H1 (cell line): ENCODE data around the gene SLC25A51. TPM values are rescaled to one million over a fixed set of nuclear protein-coding genes. Genes with fewer than 3 reads are reported as not detected.

Experiments
- POLR2A ChIP-seq, 2 experiments: IDR thresholded peaks; 1 replicate in 1 of 2; 2 replicates in 1 of 2; pipeline ENCODE4 v1.6.1; 2011; ENCODE audit warnings: low read depth in 2 of 2, low read length in 2 of 2, mild to moderate bottlenecking in 2 of 2; ENCODE audit errors: control extremely low read depth in 1 of 2
- SIN3A ChIP-seq, 2 experiments: IDR thresholded peaks in 1 of 2; conservative IDR thresholded peaks in 1 of 2; 2 replicates each; pipeline ENCODE4 v1.6.1; 2011 to 2012; ENCODE audit warnings: low read length in 2 of 2, improper control_type of control experiment in 1 of 2, low read depth in 1 of 2, mild to moderate bottlenecking in 1 of 2
- SIRT6 ChIP-seq: IDR thresholded peaks from one replicate; pipeline ENCODE4 v1.7.1; 2012; ENCODE audit warnings: low read length, inconsistent platforms
- SP4 ChIP-seq: IDR thresholded peaks from 2 replicates; pipeline ENCODE4 v1.6.1; 2012; ENCODE audit warnings: low read length, inconsistent platforms
- polyA plus RNA-seq, 7 experiments: library from polyadenylated mRNA; depleted of rRNA in 3 of 7; stranded (reverse) in 5 of 7; unstranded in 2 of 7; fragments of >200 nt in 5 of 7; fragments of 200-250 nt in 2 of 7; gene quantifications; 1 replicate in 5 of 7; 2 replicates in 1 of 7; 4 replicates in 1 of 7; pipeline versions ENCODE4 v1.2.1 to v1.2.3, GENCODE V29; 2011 to 2013; ENCODE audit warnings: missing spikeins in 2 of 7, mixed read lengths in 2 of 7
- total RNA-seq: library from RNA; stranded (reverse); fragmentation: NEBNext Ultra II Directional; extraction: Animal tissue kit (Norgen Biotek cat#: 25700); gene quantifications from 2 replicates; pipeline ENCODE4 v1.2.1, GENCODE V29; 2021
- TF ChIP-seq, protein P1 (sequence below), 3 experiments: IDR thresholded peaks; 1 replicate in 2 of 3; 2 replicates in 1 of 3; pipeline versions ENCODE4 v1.5.1 to v1.6.1; 2011; ENCODE audit warnings: low read length in 3 of 3, mild to moderate bottlenecking in 3 of 3, inconsistent platforms in 2 of 3, low read depth in 1 of 3, moderate library complexity in 1 of 3; ENCODE audit not compliant: insufficient read depth in 1 of 3; ENCODE audit errors: control extremely low read depth in 1 of 3

The SLC25A51 gene
- total and polyA plus RNA-seq, 2 of the 8 experiments (the other 6 are each of a cell fraction or from before 2014, with no cell fraction given) = 8.0 to 14.5 TPM

DNA sequence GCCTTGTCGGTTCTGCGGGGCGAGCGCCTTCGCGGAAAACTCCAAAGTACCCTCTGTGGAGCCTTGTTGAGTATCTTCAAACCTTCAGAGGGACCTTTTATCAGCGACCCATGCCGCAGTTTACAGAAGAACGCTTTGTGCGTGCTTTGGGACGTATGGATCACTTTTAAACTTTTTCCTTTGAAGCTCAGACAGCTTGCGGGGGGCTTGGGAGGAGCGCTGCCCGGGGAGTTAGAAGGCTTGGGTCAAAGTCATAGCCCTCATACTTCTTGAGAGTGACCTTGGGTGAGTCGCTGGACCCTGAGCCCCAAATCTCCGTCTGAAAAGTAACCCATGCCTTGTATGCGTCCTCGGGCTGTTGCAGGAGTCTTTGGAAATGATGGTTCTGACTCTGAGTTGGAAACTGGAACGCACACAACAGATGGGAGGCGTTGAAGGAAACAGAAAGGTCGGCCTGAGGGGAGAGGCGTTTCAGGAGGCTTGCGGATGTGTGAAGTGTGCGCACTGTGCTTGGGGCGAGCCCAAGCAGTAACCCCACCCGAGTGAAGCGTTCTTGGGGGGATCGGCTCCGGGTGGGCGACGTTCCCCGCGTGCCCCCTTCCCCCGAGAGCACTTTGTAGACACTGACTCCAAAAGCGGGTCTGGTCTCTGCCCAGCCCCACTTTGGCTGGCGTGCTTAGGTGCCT, 661 bp upstream of the SLC25A51 start (continued):
- TF ChIP-seq, protein P1, sequence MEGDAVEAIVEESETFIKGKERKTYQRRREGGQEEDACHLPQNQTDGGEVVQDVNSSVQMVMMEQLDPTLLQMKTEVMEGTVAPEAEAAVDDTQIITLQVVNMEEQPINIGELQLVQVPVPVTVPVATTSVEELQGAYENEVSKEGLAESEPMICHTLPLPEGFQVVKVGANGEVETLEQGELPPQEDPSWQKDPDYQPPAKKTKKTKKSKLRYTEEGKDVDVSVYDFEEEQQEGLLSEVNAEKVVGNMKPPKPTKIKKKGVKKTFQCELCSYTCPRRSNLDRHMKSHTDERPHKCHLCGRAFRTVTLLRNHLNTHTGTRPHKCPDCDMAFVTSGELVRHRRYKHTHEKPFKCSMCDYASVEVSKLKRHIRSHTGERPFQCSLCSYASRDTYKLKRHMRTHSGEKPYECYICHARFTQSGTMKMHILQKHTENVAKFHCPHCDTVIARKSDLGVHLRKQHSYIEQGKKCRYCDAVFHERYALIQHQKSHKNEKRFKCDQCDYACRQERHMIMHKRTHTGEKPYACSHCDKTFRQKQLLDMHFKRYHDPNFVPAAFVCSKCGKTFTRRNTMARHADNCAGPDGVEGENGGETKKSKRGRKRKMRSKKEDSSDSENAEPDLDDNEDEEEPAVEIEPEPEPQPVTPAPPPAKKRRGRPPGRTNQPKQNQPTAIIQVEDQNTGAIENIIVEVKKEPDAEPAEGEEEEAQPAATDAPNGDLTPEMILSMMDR (IDR thresholded peaks at IDR 0.05; ENCODE audit: control extremely low read depth in 1 of 3, insufficient read depth in 1 of 3, low read depth in 1 of 3, low read length in 3 of 3) = no peak
- TF ChIP-seq SIN3A (conservative IDR thresholded peaks at IDR 0.05 in 1 of 2, IDR thresholded peaks at IDR 0.05 in 1 of 2; ENCODE audit: low read depth in 1 of 2, low read length in 2 of 2) (no peak), SIRT6 (no peak), POLR2A (IDR thresholded peaks at IDR 0.05; ENCODE audit: control extremely low read depth in 1 of 2, low read depth in 2 of 2, low read length in 2 of 2) (no peak), SP4 (no peak)
